ENCODE results near the gene ZNF33B.
"Not testable (repeated sequence)": the region's sequence is repeated elsewhere in the genome, so short reads cannot be mapped to it uniquely, and the experiment has no call there.

Gene ZNF33B

GRCh38 chr10:42609872-42610271, 28.5 kb downstream of the ZNF33B start:
- no peak for DNase-seq

DNA sequence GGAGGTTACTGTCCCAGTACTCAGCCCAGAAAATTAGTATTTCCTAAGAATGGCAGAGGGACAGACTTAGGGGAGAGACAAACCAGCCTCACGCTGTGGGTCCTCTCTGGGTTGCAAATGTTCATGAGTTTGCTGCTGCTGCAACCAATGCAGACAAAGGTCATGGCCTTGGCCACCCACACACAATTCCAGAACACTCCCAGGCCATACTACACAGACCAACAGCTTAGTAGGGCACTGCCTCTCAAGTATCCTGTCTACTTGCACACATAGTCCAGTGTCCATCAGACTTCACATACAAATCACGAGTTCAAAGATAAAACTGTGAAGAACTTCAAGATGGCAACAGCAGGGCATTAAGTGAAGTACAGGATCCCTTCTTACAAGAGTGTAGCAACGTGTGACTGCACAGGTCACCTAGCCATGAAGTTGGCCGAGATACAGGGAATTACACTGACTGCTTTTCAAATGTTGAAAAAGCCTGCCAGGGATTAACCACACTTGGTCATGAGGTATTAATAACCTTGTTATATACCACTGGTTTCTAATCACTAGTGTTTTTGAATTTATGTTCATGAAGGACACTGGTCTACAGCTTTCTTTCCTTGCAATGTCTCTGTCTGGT, 40.0 kb downstream of the ZNF33B start:
- no peak for DNase-seq

- DNase-seq, result no peak
These were observed 42.2 kb downstream of the ZNF33B start for GRCh38 chr10:42596196-42596595.

DNA sequence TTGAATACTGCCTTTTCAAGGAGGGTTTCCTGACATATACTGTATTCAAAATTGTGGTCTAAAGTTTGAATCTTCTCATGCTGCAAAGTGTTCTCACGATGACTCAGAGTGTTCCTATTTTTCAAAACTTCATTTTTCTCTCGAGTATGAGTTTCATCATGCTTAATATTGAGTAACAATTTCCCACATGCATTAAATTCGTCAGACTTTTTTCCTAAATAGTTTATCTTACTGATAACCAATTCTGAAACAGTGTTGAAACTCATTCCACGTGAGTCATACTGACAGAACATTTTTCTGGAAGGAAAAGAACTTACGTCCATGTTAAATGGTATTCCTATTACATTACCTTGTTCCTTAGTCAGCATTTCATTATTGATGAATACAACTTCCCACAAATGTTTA, 44.1 kb downstream of the ZNF33B start:
- DNase-seq, result no peak

DNA sequence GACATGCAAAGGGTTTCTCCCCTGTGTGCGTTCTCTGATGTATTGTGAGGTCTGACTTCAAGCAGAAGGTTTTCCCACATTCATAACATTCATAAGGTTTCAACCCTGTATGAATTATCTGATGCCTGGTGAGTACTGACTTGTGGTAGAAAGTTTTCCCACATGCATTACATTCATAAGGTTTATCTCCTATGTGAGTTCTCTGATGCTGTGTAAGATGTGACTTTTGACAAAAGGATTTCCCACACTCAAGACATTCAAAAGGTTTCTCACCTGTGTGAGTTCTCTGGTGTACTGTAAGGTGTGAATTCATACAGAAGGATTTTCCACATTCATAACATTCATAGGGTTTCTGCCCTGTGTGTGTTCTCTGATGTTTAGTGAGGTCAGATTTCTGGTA, 45.1 kb downstream of the ZNF33B start:
- DNase-seq, result no peak

- no peak for DNase-seq
These were observed 54.5 kb downstream of the ZNF33B start for GRCh38 chr10:42583828-42584227.

- DNase-seq, result no peak
These were observed 60.4 kb downstream of the ZNF33B start for GRCh38 chr10:42578019-42578418.

GRCh38 chr10:42576338-42576737, 62.0 kb downstream of the ZNF33B start:
- DNase-seq, result no peak

GRCh38 chr10:42574336-42574735, 64.0 kb downstream of the ZNF33B start:
- DNase-seq, result no peak

DNA sequence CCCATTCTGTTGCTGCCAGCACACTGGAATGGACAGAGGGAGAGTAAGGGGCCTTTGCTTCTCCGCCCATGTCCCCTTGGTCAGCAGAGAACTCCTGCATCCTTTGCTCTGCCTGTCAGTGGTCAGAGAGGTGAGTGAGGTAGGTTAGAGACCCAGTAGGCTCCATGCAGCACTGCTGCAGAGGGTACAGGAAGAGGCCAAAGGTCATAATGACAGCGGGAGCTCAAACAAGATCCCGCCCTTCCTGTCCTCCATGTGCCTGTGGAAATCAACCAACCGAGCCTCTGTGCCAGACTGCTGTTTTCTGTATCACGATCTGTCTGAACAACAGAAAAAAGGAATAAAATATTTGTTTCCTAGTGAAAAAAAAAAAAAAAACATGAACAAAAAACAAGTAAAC, 81.4 kb downstream of the ZNF33B start:
- DNase-seq, result no peak

DNA sequence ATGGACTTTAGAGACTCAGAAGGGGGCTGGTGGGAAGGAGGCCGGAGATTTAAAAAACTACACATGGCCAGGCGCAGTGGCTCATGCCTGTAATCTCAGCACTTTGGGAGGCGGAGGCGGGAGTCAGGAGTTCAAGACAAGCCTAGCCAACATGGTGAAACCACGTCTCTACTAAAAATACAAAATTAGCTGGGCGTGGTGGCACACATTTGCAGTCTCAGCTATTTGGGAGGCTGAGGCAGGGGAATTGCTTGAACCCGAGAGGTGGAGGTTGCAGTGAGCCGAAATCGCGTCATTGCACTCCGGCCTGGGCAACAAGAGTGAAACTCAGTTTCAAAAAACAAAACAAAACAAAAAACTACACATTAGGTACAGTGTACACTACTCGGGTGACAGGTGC, 84.8 kb downstream of the ZNF33B start:
- DNase-seq, result not testable (repeated sequence)

DNA sequence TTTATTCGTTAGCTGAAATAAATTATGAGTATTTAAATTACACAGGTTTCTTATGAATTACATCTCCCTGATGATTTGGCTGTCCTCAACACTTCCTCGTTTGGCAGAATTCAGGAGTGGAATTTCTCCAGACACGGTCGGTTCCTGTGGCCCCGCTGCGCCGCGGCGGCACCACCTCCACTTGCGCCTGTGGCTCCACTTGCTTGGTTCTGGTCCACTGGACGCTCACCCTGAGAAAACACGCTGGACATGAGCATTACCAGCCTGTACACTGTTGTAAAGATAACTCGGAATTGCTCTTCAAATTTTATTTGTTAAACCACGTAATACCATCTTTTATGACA, 85.3 kb downstream of the ZNF33B start:
- DNase-seq, result no peak

- peak; percentile 83 for DNase-seq
These were observed 85.9 kb downstream of the ZNF33B start for GRCh38 chr10:42552188-42553063.

DNA sequence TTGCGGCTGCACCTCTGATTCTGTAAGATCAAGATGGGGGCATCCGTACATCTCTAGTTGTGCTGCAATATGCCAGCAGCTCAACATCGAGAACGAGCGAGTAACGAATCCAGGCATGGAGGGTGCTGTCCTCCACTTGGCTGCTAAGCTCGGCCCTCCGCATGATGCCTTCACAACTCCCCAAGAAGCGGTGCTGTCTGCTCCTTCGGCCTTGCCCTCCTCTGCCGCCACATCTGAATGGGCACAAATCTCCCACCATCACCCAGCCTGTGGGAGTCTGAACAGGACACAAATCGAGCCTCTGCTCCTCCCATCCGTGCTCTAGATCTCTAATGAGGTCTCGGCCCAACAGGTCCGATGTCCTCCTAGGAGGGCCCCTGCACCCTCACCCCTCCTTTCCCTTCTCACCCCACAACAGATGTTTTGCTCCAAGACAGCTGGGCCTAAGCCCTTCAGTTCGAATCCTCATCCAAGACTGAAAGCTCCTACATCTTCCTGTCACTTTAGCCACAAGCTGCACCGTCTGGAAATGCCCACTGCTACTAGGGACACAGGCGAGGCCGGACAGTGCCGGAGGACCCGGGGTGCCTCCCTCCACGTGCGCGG, 86.7 kb downstream of the ZNF33B start:
- no peak for DNase-seq

DNA sequence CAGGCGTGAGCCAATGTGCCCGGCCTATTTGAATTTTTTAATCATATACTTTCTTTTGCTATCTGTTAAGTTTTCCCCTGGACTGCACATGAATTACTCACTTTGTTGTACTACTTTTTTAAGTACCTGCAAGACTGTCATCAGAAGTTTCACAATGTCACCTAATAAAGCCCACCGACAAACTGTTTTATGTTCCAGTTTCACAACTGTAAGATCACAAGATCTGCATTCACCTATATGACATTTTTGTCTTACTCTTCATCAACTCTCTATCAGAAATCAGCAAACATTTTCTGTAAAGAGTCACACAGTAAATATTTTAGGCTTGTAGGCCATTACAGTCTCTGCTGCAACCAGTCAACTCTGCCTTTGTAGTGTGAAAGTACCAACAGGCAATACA, 88.5 kb downstream of the ZNF33B start:
- DNase-seq, result no peak

GRCh38 chr10:42548254-42548653, 90.1 kb downstream of the ZNF33B start:
- no peak for DNase-seq

GRCh38 chr10:42544945-42545344, 93.4 kb downstream of the ZNF33B start:
- no peak for DNase-seq

- DNase-seq, result no peak
These were observed 94.5 kb downstream of the ZNF33B start for GRCh38 chr10:42543840-42544372.

Measured in NCI-H446 treated with DMSO at 0.1 percent for 48 hours (cell line).